ENCODE results near the gene CARS1. TPM values are rescaled to one million over a fixed set of nuclear protein-coding genes. Genes with fewer than 3 reads are reported as not detected.

CARS1 gene
- total RNA-seq, 1 experiment from 2014 or later, result 18.8 TPM

DNA sequence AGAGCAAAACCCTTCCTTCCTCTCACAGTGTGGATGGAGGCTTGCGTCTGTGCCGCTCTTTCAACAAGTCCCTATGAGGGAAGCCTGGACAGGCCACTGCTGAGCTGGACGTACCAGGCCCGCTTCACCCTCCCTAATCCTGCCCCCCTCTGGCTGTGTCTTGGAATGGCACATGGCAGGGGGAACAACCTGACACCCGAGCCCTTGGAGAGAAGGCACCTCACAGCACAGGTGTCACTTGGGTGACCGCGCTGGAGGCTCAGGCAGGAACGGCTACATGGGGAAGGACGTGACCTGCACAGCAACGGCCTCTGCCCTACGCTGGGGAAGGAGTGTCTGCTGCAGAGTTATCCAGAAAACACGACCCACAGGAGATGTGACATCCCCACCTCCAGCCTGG is 11.0 kb downstream of the CARS1 start:
- in situ Hi-C loops (cut with HindIII; ENCODE audit: low pct_unique_long_range_greater_than_20kb, low sequenced_read_pairs), result no loop called here
- DNase-seq (ENCODE audit: low read depth), result no peak

DNA sequence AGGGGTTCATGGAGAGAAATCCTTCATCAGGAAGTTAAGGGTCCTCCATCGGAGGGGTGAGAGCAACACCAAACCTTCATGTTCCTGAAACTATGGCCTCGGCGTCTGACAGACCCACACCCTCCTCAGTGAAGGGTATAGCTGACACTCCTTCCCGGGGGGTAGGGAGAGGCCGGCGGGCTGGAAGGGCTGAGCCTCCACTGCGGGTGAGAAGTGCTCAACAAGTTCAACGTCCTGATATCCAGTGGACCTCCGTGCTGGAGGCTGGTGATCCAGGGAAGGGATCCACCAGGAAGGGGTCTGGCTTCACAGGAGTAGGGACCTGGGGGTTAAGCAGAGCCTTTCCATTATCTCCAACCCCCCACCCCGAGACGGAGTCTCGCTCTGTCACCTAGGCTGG is 12.3 kb downstream of the CARS1 start:
- no peak for DNase-seq (ENCODE audit: low read depth)
- in situ Hi-C loops (cut with HindIII; ENCODE audit: low pct_unique_long_range_greater_than_20kb, low sequenced_read_pairs), result no loop called here

DNA sequence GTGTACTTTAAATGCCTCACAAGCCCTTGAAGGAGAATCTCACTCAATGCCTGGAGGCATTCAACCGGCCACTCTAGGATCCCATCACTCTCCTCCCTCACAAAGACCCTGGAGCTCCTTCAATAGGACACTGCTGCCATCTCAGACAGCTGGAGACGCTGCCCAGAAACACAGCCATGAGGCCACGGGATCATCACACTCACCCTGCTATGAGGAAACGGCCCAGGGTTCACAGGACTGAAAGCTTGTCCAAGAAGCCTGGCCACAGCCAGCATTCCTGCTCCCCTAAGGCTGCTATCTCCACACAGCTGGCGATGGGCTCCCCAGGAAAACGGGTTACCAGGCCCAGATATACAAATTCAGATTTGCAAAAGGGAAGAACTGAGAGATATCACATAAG is 13.2 kb downstream of the CARS1 start:
- in situ Hi-C loops (cut with HindIII; ENCODE audit: low pct_unique_long_range_greater_than_20kb, low sequenced_read_pairs), result no loop called here
- DNase-seq (ENCODE audit: low read depth), result no peak

DNA sequence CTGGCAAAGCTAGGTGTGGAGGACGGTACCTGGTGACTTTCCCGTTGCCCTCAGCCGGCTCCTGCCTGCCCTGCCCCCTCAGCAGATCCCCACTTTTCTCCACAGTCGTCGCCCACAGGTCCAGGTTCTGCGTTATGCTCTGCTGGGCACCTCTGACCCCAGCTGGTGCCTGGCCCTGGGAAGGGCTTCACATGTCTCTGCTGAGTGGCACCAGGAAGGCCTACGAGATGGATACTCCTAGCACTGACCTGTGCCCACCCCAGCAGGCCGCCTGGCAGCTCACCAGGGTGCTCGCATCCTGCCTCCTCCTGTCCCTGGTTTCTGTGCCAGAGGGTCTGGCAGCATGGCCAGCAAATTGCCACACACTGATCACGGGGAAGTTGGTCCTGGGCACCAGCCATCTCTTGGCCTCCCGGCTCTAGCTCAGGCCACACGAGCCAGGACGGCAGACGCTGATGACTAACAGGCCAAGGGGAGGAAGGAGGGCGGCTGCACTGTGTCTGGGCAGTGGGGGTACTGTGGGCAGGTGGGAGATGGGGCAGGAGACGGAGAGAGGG is 13.8 kb downstream of the CARS1 start:
- no peak for DNase-seq (ENCODE audit: low read depth)
- in situ Hi-C loops (cut with HindIII; ENCODE audit: low pct_unique_long_range_greater_than_20kb, low sequenced_read_pairs), result no loop called here

DNA sequence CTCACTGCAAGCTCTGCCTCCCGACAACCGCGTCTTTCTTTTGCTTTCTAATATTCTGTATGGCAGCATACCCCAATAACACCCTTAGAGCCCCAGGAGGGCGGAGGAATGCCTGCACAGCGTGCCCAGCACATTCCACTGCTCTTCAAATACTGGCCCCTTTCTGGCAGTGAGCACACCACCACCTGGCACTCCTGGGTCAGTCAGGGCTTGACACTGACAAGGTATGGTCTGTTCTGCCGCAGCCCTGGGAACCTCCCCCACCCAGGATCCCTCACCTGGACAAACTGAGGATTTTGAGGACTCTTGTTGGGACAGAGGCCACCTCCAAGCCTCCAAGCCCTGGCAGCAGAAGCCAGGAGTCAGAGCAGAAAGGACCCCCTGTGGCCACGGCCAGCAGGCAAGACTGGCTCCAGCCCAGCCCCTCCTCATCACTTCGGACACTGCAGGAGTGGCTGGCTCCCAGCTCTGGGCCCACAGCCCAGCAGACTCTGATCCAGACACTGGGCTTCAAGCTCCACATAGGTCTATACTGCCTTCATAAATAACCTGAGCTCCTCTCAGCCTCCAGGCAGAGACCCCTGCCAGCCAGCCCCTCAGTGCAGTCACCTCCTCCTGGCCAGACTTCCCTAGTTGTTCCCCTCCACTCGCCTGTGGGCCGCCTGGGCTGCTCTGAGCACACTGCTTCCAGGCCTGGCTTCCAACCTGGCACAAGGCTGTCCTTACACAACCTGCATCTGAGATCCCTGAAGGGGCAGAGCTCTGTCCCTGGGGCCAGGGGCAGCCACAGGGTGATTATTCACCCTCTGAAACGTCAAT is 14.5 kb downstream of the CARS1 start:
- in situ Hi-C loops (cut with HindIII; ENCODE audit: low pct_unique_long_range_greater_than_20kb, low sequenced_read_pairs), result no loop called here
- DNase-seq (ENCODE audit: low read depth), result no peak

DNA sequence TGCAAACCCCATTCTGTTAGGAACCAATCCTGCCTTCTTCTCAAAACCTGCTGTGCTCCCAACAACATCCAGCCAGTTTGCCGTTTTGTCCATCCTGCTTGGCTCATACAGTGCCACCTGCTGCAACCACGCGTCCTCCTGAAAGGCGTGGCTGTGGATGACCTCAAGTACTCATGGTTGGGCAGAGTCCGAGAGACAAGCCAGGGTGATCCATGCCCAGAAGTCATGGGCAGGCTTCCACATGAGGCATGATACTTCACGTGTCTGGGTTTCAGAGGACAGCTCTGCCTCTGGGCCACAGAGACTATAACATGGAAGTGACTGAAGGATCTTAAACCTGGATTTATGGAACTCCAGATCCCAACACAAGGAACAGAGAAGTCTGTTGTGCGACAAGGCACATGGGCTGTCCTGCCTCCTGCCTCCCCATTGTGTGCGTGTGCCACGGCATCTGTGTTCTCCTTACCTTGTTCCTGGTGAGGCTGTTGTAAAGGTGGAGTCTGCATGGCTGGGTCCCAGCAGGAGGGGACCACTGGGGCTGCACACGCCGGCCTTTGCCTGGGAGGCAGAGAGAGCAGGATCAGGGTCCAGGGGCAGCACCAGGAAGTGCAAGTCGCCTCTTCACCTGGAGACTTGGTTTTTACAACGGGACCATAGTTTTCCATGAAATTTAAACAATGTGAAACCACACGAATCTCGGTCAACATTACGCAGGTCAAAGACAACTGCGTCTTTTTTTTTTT is 15.4 kb downstream of the CARS1 start:
- in situ Hi-C loops (cut with HindIII; ENCODE audit: low pct_unique_long_range_greater_than_20kb, low sequenced_read_pairs), result no loop called here
- DNase-seq (ENCODE audit: low read depth), result no peak

DNA sequence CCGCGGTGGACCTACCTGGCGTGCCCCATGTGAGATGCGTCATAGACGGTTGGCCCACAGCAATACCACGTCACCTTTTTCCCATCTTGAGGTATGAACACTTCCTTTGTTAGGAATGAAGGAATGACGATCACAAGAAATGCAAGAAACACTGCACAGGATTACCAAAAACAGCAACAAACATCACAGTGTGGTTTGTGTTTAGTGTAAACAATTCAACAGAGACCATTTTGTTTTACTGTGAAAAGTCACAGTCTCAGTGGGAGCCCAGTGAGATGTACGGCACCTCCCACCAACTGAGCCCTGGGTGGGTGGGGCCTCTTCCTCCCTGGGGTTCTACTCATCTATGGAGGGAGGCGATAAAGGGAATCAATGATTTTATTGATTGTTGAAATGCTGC is 16.3 kb downstream of the CARS1 start:
- DNase-seq (ENCODE audit: low read depth), result no peak
- in situ Hi-C loops (cut with HindIII; ENCODE audit: low pct_unique_long_range_greater_than_20kb, low sequenced_read_pairs), result no loop called here

DNA sequence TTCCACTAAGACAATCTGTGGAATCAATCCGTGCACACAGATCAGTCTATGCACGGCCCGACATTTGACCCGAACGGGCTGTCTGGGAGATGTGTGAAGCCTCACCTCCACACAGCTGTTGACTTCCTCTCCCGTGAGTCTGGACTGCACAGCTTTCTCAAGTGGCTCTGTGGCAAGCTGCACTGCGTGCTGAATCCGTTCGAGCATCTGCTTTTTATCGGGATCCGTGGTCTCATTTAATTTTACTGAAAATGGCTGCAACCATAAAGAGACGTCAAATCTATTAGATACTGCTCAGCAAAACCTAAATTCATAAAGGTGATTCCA is 19.3 kb downstream of the CARS1 start:
- in situ Hi-C loops (cut with HindIII; ENCODE audit: low pct_unique_long_range_greater_than_20kb, low sequenced_read_pairs), result no loop called here
- no peak for DNase-seq (ENCODE audit: low read depth)

DNA sequence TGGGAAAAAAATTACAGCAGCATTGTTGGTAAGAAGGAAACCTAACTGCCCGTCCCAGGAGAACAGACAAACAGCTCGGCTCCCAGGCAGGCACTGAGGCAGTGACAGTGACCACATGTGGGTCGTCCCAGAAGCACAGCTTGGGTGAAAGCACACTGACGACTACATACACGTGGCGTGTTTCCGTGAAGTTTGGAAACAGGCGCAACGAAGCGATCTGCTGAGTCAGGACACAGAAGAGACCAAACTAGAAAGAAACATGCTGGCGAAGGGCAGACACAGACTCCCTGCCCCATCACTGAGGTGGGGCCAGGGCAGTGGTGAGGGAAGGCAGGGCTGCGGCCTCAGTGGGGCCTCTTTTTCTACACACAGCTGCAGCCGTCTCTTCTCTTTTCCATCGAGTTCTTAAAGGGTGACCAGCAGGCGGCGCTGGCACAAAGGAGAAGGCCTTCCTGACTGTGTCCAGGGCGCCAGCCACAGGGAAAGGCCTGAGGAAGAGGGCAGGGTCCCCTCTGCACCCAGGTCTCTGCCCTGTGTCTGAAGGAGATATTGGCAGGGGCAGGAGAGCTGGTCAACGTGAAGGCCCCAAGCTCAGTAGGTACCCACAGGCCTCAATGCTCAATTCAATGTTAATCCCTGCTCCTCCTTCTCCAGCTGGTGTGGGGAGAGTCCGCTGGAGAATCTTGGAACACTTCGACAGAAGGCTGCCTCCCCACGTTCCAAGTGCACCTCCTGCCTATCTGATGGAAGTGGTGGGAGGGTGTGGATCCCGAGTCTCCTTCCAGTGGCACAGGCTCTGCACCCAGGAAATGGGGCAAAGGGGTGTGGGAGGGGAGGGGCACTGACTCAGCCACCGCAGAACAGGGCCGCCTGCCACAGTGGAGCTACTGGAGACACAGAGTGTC is 19.9 kb downstream of the CARS1 start:
- in situ Hi-C loops (cut with HindIII; ENCODE audit: low pct_unique_long_range_greater_than_20kb, low sequenced_read_pairs), result no loop called here
- peak; percentile 54 for DNase-seq (ENCODE audit: low read depth)

DNA sequence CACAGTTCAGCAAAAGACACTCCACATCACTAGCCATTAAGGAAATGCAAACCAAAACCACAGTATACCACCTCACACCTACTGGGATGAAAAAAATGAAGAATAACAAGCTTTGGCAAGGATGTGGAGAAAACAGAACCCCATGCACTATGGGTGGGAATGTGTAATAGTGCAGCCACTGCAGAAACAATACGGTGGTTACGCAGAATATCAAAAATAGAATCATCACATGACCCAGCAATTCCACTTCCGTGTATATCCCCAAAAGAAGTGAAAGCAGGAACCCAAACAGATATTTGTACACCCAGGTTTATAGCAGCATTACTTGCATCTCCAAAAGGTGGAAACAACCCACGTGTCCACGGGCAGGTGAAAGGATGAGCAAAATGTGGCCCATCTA is 20.8 kb downstream of the CARS1 start:
- in situ Hi-C loops (cut with HindIII; ENCODE audit: low pct_unique_long_range_greater_than_20kb, low sequenced_read_pairs), result no loop called here
- DNase-seq (ENCODE audit: low read depth), result no peak

DNA sequence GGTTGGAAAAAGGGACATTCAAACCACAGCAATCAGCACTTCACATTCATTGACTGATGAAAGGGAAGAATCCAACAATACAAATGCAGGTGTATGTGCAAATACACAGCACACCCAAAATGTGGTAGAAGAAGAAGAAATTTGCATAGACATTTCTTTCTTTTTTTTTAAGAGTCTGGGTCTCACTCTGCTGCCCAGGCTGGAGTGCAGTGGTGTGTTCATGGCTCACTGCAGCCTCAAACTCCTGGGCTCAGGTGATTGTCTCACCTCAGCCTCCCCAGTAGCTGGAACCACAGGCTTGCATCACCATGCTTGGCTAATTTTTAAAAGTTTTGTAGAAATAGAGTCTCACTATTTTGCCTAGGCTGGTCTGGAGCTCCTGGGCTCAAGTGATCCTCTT is 21.9 kb downstream of the CARS1 start:
- in situ Hi-C loops (cut with HindIII; ENCODE audit: low pct_unique_long_range_greater_than_20kb, low sequenced_read_pairs), result no loop called here
- DNase-seq (ENCODE audit: low read depth), result no peak

DNA sequence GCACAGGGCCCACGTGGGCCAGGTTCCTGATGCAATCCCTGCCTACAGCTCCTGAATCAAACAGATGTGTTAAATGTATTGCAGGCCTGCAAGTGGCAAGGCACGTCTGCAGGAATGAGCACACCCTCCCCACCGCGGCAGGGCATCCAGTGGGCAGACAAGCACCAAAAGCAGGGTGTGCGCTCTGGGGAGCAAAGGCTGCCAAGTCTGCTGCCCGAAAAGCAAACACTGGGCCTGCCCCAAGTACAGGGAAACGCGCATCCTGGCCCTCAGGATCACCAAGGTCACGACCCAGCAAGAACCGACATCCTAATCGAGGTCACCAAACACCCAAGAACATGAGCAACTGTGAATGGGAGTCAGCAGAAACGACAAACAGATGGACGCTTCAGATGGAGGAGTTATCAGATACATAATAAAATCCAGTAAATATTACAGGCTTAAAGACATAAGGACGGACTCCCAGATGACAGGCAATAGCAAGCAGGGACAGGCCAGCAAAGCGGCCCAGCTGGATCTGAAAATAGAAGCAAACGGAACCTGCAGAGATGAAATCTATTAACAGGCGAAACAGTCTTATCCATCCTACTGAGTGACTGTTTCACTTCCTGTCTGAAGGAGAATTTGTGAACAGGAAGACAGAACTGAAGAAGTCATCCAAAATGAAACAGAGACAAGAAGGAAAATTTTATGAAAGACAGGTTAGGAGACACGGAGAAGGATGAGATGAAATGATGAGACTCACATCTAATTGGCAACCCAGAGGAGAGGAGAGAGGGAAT is 26.7 kb downstream of the CARS1 start:
- in situ Hi-C loops (cut with HindIII; ENCODE audit: low pct_unique_long_range_greater_than_20kb, low sequenced_read_pairs), result no loop called here

DNA sequence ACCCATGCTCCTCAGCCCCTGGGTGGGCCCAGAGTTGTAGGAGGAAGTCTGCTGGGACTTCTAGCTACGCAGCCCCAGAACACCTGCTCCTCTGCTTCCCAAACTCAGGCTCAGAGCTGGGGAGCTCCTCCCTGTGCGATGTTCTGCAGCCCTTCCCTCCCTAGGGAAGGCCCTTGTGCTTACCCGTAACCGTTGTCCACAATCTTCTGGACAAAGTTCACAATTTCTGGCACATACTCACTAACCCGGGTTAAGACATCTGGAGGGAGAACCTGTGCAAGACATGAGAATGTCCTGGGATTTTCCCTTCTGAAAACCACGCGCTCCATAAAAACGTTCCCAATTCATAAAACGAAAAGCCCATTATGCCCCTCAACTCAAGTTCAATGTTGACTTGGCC is 28.4 kb downstream of the CARS1 start:
- DNase-seq (ENCODE audit: low read depth), result no peak
- in situ Hi-C loops (cut with HindIII; ENCODE audit: low pct_unique_long_range_greater_than_20kb, low sequenced_read_pairs), result no loop called here

More for the DNA sequence above, 26.7 kb downstream of the CARS1 start:
- no peak for DNase-seq (ENCODE audit: low read depth)

DNA sequence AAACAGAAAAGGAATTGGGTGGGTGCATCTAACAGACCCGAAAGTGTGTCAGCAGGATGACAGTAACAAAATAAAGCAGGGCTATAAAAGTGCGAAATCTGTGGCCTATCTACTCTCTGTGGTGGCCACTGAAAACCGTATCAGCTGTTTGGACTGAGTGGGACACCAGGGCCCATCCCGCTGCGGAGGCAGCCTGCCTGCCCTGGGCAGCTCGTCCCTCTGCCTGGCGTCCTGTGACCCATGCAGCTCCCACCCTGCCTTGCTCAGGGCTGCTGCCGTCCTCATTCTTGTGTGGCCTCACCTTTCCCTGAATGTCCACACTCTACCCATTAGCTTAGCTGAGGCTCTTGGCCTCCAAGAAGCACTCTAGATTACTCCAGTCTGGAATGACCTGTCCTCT is 30.4 kb downstream of the CARS1 start:
- no peak for DNase-seq (ENCODE audit: low read depth)
- in situ Hi-C loops (cut with HindIII; ENCODE audit: low pct_unique_long_range_greater_than_20kb, low sequenced_read_pairs), result no loop called here

DNA sequence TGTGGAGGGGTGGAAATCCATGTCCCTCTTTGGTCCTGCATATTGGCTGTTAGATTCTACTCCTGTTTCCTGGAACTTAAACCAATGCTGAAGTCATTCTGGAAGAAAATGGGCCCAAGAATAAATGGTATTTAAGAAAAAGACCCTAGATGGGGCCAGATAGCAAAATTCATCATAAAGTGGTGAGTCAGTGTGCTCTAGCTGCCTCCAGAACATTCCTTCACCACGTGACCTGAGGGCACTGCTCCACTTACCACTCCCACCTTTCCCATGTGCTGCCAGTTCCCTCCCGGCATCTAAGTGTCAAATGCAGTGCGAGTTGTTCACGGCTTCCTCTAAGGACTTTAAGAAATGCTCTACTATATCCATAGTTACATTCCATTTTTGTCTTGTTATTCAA is 34.2 kb downstream of the CARS1 start:
- DNase-seq (ENCODE audit: low read depth), result no peak
- in situ Hi-C loops (cut with HindIII; ENCODE audit: low pct_unique_long_range_greater_than_20kb, low sequenced_read_pairs), result no loop called here

DNA sequence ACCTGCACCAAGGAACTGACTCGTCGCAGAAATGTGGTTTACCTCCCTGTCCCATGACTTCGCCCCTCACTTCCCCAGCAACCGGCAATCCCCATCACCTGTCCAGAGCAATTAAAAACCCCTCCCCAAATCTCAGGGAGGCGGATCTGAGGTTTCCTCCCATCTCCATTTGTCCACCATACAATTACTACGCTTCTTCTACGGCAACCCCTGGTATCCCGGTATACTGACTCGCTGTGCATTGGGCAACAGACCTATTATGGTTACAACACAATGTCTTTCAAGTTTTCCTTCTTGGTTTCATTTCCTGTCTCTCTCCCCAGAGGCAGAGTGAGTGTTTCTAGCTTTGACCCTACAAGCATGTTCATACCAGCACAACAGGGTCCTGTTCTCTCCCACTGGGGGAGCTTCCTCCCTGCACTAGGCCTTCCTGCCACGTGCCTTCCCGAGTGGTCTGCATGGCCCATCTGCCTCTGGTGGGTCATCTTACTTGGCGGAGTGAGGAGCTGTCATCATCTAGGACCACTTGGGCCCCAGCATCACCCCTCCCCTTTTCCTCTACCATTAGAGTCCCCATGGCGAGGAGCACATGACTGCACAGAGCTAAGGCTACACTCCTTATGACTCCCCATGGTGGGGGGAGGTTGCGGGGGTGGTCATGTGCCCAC is 34.8 kb downstream of the CARS1 start:
- in situ Hi-C loops (cut with HindIII; ENCODE audit: low pct_unique_long_range_greater_than_20kb, low sequenced_read_pairs), result no loop called here

DNA sequence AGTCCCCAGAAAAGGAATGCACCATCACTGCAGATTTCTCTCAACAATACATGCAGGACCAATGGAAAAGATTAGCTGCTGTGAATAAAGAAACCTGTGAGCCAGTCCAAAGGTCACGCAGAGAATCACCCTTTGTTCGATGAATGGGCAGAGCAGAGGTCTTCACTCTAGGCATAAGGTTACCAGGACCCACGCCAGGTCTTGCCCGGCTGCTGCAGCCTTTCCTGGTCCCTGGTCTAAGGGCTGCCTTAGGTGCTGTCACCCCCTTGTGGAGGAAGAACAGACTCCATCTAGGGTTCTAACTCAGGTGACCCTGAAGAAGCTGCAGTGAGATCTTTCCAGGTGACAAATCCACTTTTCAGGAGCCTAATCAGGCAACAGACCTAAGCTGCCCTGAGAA is 36.1 kb downstream of the CARS1 start:
- peak; percentile 18 for DNase-seq (ENCODE audit: low read depth)
- in situ Hi-C loops (cut with HindIII; ENCODE audit: low pct_unique_long_range_greater_than_20kb, low sequenced_read_pairs), result no loop called here

More for the DNA sequence above, 34.8 kb downstream of the CARS1 start:
- no peak for DNase-seq (ENCODE audit: low read depth)

All from Caki2 (cell line).